NCI-H187 treated with DMSO at 0.1 percent for 48 hours (cell line): ENCODE measurements around the gene IL1B.

ENCODE experiments used
- DNase-seq: peaks from one replicate; lab custom pipeline; 2025; lab: John Stamatoyannopoulos, UW

Gene IL1B

DNA sequence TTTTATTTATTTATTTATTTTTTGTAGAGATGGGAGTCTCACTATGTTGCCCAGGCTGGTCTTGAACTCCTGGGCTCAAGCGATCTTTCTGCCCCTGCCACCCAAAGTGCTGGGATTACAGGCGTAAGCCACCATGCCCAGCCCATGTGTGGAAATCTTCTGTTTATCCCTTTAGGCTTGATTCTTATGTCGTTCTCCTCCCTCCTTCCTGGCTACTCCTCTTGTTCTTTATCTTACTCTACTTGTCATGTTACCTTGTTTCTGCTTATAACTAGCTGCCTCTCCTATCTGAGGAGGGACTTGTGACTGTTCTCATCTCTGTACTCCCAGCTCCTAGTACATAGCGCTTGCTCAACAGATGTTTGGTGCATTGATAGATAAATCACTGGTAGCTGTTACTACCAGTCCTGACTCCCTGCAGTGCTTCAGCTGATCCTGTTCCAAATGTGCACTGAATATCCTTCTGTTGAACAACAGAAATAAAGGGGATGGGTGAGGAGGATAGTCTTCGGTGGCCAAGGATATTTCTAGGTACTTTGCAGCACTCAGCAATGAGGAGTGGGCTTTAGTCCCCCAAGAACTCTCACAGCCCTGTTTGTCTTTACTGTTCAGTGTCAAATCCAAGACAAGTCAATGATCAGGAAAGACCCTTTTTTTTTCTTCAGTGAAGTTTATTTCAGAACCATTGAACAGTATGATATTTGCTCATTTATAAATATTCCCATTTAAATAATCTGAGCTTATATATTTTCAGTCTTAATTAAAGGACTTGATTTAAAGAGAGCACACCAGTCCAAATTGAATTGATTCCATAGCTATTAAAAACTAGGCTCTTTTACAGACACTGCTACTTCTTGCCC, 7.2 kb downstream of the IL1B start:
- no peak for DNase-seq

DNA sequence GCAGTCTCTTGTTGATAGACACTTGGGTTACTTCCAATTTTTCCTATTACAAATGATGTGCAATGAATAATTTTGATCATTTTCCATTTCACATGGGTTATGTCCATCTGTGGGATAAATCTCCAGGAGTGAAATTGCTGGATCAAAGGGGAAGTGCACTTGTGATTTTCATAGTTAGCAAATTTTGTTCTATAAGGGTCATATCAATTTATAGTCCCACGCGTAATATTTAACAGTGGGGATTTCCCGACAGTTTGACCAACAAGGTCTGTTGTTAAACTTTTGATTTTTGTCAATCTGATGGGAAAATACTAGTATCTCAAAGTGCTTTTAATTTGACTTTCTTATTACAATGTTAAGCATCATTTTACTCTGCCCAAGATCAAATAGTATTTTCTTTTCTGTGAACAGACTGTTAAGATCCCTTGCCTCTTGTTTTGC, 8.3 kb downstream of the IL1B start:
- no peak for DNase-seq

DNA sequence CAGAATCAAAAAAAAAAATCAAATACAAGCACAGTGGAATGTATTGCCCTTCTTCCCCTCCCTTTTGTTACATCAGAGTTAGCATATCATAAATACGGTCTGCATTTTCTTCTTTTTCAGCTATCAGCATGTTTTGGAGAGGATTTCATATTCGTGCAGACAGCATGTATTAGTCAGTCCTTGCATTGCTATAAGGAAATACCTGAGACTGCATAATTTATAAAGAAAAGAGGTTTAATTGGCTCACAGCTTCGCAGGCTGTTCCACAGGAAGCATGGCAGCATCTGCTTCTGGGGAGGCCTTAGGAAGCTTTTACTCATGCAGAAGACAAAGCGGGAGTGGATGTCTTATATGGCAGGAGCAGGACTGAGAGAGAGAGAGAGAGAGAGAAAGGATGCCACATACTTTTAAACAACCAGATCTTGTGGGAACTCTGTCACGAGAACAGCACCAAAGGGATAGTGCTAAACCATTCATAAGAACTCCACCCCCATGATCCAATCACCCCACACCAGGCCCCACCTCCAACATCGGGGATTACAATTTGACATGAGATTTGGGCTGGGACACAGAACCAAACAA, 8.9 kb downstream of the IL1B start:
- DNase-seq = no peak

DNA sequence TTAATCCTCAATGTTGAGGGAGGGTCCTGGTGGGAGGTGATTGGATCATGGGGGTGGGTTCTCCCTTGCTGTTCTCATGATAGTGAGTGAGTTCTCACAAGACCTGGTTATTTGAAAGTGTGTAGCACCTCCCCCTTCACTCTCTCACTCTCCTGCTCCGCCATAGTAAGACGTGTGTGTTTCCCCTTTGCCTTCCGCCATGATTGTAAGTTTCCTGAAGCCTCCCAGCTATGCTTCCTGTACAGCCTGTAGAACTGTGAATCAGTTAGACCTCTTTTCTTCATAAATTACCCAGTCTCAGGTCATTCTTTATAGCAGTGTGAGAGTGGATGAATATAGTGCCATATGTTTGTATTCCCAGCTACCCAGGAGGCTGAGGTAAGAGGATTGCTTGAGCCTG, 9.6 kb downstream of the IL1B start:
- DNase-seq = no peak

DNA sequence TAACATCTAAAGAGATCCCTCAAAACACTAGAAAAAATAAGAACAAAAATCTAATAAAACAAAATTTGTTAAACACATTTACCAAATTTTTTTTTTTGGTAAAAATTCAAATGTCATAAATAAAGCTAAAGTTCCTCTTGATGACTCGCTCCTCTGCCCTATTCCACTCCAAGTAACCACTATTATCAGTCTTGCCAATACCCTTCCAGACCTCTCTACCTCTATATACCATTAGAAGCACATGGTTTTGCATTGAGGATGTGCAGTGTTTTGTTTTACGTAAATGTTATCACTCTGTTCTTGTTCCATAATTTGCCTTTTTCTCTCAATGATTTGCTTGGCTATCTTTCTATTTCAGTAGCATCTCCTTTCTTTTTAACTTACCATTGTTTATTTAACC, 10.9 kb downstream of the IL1B start:
- DNase-seq = no peak

DNA sequence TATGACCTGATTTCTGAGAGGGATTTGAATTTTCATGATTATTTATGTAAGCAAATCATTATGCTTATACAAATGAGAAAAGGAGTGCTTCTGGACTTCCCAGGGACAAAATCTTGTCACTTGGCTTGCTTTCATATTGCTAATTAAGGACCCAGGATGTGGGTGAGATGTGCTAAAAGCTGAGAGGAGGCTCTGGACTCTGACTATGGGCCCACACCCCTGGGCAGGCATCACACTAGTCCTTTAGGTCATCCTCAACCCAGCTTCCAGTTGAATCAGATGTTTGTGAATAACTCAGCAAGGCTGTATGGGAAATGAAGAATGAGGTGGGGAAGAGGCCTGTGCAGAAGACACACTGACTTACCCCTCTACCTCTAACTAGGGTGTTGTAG, 11.9 kb downstream of the IL1B start:
- DNase-seq = no peak

DNA sequence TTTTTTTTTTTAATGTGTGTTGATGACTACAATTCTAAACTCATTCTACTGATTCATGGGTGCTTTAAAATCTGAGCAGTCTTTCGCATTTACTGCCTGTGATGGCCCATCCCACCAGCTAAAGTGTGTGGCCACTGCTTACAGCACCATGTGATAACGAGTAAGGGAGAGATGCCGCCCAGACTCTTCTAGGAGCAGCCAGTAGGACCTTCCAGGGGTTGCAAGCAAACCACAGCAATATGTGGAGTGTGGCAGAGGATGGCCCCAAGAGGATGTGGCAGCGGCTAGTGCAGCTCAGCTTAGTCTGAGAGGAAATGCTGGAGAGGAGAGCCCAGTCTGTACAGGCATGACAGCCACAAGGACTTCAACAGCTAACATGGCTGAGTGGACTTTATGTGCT, 14.9 kb downstream of the IL1B start:
- no peak for DNase-seq

DNA sequence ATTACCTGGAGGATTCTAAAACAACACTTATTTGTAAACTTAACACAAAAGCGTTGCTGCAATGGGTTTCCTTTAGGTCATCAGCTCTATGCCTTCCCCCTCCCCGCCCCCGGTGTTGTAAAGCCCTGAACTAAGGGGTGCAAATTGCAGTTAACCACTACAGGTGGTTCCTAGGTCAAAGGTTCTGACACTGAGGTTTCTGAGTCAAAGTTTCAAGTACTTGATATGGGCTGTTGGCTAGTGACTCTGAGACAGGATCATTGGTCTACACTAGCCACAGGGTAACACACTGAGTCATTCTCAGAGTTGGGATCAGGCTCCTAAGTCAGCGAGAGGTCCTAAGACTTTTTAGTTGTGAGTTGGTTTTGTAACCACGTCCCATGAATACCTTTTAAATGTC, 15.4 kb downstream of the IL1B start:
- no peak for DNase-seq

DNA sequence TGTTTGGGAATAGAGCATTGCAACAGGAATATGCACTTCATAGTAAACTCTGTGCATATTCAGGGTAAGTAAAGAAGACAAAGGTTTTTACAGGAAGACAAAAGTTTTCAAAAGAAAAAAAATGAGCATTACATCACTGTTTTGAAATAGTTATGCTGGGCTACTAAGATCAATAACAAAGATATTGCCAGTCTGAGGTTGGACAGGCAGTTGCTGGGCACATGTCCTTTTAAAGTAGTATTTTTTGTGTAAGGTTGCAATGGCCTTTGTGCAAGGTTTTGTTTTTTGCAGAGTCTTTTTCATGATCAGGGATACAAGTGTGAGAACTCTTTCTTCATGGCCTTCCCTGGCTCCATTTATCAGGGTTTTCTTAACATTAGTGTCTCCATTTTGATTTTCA, 16.2 kb downstream of the IL1B start:
- no peak for DNase-seq

DNA sequence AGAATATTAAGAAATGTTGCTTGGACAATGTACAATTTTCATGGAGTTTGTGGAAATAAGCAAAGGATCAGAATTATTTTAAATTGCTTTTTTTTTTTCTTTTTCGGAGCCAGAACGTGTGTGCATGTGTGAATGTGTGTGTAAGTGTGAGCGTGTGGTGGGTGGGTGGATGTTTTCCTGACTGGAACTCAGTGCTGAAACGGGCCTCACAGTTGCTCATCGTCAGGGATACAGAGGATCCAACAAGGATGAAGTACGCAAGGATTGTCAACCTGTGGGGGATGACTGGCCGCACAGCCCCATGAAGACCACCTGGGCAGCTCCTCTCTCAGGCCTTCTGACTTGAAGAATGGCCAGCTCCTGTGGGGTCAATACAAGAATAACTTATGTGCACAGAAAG, 17.5 kb downstream of the IL1B start:
- DNase-seq = no peak

DNA sequence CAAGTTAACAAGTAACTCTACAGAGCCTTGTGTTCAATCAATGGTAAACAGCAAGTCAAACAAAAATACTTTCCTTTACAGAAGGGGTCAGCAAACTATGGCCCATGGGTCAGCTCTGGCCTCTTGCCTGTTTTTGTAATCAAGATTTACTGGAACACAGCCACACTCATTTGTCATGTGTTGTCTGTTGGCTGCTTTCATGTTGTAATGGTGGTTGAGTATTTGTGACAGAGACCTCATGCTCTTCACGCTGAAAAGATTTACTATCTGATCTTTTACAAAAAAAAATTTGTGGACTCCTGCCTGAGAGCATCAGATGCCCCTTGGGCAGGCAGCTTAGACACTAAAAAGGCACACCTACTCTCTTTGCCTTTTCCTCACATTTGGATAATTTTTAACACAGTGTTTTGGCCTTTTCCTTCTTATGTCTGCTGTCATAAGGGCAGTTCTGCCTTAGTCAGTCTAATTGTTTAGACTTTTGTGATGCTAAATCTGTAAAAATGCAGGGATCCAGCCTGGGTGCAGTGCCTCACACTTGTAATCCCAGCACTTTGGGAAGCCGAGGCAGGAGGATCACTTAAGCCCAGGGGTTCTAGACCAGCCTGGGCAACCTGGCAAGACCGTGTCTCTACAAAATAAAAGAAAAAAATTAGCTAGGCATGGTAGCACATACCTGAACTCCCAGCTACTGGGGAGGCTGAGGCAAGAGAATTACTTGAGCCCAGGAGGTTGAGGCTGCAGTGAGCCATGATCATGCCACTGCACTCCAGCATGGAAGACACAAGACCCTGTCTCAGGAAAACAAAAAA, 18.3 kb downstream of the IL1B start:
- no peak for DNase-seq

DNA sequence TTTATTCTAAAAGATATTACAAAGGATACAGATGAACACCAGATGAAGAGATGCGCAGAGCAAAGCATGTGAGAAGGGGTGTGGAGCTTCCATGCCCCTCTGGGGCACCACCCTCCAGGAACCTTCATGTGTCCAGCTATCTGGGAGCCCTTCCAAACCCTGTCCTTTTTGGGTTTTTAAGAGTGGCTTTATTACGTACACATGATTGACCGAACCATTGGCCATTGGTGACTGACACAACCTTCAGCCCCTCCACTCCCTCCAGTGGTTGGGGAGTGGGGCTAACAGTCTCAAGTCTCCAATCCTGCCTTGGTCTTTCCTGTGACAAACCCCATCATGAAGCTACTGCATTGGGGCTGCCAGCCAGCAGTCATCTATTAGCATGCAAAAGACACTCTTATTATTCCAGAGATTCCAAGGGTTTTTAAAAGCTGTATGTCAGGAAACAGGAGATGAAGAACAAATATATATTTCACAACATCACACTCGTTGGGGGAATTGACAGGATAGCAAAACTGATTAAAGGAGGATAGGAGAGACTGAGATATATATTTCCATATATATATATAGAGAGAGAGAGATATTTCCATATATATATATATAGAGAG, 19.4 kb downstream of the IL1B start:
- no peak for DNase-seq

DNA sequence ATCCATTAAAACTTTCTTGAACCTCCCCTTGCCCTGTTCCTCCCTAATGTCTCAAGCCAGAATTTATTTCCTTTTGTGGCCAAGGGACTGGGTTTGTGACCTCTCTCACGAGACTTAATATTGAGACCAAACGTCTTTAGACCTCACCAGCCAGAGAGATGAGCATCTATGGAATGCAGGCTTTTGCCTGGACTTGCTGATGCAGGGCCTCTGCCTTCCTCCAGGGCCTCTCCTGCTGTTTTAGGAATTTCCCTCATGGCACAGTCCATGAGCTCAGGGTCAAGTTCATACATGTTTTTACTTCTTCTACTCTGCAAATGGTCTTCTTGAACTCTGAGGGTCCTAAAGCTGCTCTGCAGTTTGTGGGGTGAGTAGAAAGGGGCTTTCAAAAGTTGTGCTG, 22.3 kb downstream of the IL1B start:
- DNase-seq = no peak

DNA sequence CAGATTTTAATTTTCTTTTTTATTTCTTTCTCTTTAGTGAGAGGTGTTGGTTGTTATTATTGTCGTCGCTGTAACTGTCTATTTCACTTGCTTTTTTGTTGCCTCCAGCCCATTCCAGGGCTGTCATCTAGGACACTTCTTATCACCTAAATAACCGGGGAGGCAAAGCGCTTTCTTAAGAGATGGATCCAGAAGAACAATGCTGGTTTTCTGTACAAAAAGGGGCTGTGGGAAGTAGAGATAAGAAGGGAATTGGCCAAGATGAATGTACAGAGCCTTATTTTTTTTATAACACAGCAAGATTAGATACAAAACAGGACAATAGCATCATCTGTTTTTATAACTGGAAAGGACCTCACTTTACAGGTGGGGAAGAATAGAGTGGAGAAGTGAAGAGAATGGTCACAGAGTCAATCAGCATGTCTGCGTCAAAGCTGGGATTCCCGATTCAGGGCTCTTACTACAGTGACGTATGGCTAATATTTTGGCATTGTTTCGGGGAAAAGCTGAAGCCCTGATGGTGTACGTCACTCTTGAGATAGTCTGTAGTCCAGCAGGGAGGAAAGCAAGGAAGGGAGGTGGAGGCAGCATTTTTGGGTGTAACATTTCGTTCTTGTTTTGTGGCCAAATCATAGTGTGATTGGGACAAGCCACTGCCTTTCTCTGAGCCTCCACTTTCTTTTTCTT, 23.2 kb downstream of the IL1B start:
- DNase-seq = no peak

DNA sequence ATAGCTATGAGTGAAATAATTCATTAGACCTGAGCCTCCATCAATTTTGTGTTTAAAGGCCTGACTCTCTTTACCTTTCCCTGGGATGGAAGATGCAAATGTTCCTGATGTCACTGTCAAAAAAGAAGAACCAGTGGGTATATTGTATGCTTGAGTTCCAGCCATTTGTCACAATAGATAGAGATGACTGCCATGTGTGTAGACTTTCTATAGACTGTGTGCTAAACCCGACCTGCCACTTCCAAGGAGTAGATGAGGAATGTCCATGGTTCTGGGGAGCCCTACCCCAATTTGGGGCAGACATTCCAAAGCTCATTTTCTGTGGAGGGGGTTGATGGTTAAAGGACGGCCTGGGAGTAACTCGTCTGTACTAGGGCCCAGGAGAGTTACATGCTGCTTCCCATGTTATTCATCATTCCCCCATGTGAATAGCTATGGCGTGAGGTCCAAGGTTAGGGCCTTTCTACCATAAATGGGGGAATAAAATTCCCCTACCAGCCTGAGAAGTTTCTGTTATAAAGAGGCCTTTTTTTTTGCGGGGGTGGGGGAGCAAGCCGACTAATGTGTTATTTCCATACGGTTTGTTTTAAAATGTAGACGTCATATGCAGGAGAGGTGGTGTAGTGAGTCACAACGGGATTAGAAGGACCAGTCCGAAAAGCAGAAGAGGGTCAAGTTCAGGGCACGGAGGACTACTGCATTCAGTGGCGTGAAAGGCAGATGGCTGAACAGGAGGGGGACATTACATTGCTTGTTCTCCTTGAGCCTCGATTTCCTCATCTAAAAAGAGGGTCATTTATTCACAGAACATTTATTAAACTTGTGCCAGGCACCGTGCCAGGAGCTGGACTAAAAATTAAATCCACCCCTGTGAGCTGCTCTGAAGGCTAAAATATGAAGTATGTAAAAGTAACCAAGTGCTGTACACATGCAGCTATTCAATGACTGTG, 24.0 kb downstream of the IL1B start:
- DNase-seq = no peak

DNA sequence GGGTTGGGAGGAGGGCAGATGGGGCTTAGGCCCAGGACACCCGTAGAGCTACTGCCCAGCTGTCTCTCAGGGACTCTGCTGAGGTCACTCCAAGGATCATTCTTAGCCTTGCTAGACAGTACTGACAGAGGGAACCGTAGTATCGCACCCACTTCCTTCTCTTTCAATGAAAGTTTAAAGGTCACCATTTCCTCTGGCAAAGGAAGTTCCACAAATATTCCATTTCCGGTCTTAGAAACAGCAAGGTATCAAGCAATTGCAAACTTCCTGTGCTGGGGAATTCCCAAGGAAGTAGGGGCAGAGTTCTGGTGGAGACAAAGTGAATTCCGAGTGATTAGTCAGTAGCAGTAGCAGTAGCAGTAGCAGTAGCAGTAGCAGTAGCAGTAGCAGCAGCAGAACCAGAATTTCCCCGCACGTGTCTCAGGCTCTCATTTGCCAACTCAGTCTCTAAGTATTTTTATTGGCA, 24.7 kb downstream of the IL1B start:
- no peak for DNase-seq

DNA sequence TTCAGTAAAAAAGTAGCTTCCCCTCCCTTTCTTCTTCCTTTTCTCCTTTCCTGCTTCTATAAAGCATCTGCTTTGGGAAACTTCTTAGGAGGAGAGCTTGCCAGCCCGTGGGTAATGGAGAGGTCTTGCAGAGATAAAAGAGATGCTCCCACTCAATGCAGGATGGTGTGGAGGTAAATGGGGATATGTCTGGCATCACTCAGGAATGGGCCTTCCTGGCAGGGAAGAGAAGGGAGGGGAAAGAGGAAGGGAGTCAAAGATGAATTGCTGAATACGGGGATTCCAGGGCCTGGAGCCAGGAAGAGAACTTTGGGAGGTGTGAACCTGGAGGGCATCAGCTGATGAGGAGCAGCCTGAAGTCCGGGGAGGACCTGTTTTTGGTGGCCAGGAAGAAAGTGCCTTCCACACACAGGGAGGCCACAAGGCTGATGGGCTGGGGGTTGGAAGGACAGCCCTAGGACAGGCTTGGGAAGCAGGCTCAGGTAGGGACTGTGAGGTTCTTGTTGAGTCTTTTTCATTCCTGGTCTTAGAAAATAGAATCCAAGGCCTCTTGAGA, 25.2 kb downstream of the IL1B start:
- DNase-seq = no peak

DNA sequence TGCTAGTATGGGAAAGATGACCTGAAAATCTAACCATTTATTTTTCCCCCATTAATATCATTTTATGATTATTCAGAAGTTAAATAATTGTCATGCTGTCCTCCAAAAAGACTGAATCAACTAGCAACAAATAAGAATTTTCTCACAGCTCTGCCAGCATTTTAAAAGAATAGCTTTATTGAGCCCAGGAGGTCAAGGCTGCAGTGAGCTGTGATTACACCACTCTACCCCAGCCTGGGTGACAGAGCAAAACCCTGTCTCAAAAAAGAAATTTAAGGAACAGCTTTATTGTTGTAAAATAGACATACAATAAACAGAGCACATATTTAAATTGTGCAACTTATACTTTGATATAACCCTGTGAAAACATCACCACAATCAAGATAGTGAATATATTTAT, 27.5 kb downstream of the IL1B start:
- DNase-seq = no peak

DNA sequence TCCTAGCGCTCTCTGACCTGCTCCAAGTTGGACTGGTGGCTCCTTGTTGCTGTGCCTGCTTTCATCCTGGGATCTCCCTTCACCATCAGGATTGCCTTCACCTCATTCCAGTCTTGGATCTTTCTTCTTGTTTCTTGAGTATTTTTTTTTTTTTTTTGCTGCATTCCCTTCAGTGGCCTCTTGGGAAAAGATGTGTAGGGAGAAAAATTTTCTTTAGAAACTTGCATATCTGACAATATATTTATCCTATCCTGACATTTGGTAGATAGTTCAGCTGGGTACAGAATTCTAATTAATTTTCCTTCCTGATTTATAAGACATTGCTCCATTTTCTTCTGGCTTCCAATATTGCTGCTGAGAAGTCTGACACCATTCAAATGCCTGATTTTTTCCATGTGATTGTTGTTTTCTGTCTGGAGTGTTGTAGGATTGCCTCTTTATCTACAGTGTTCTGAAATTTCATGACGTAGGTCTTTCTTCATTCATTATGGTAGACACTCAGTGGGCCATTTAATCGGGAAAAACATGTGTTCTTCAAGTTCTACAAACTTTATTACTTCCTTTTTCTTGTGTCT, 29.3 kb downstream of the IL1B start:
- DNase-seq = no peak

DNA sequence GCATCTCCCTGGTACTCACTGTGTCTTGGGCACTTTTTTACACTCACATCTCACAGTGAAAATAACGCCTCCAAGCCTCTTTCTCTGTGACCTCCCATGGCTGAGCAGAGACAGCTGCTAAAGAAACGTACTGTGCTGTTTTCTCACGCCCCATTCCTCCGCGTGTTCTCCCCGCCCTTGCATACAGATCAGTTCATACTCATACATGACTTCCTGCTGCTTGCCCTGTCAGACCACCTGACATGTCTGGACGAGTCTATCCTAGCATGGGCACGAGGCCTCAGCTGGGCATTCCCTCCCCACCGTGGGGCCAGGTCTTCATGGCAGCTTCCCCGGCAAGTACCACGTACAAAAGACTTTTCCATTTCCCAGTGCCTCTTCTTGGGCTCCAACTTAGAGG, 31.0 kb downstream of the IL1B start:
- DNase-seq = no peak
